Inflammatory macrophage (primary cell): ENCODE results near the gene CCL25.
A peak's percentile ranks its signal among the peaks of the same experiment; 100 is the strongest.
"Not testable (repeated sequence)": the region's sequence is repeated elsewhere in the genome, so short reads cannot be mapped to it uniquely, and the experiment has no call there.

ENCODE experiments used
- DNase-seq, 2 donors: peaks; one replicate each; pipeline ENCODE4 v3.0.0-alpha.2; 2020 to 2022
- total RNA-seq, 18 experiments: gene quantifications; one replicate each; lab custom pipeline; 2026; ENCODE audit warnings: mixed read lengths in 6 of 18, inconsistent platforms in 2 of 18; lab: John Stamatoyannopoulos, UW

The CCL25 gene, protein sequence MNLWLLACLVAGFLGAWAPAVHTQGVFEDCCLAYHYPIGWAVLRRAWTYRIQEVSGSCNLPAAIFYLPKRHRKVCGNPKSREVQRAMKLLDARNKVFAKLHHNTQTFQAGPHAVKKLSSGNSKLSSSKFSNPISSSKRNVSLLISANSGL
- total RNA-seq, result 0 to 0.07 (median 0) reads per million in 18 experiments

DNA sequence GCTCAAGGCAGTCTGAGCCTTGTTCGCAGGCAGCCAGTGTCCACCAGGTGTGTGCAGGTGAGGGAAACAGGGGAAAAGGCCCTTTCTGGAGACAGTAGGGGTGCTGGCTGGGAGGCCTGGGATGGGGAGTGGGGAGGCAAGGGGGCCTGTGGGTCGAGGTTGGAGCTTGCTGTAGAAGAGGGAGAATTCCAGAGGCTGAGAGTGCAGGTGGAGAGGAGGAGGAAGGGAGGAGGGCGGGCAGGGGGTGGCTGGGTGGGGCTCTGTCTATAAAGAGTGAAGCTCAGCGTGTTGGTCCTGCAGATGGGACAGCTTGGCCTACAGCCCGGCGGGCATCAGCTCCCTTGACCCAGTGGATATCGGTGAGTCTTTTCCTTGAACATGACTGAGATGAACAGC lies at the start of gene CCL25:
Gene CCL25 (plus strand): TSS at position 297 of the 396 bp plus-strand sequence. CDS start 290 bp downstream, outside the sequence.
- DNase-seq, result no peak

DNA sequence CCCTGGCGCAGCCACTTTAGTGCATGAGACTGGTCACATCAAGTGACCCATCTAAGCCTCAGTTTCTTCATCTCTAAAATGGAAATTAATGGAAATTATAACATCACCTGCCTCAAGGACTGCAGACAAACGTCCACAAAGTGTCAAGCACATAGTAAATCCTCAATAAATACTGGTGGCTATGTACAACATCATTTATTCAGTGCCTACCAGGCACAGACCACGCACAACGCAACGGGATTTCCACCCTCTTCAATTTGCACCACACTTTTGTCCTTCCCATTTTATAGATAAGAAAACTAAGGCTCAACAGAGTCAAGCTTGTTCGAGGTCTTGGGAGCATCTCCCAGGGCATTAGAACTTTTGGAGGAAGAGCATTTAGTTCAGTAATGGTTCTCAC lies 48.6 kb upstream of the CCL25 start:
- no peak for DNase-seq

DNA sequence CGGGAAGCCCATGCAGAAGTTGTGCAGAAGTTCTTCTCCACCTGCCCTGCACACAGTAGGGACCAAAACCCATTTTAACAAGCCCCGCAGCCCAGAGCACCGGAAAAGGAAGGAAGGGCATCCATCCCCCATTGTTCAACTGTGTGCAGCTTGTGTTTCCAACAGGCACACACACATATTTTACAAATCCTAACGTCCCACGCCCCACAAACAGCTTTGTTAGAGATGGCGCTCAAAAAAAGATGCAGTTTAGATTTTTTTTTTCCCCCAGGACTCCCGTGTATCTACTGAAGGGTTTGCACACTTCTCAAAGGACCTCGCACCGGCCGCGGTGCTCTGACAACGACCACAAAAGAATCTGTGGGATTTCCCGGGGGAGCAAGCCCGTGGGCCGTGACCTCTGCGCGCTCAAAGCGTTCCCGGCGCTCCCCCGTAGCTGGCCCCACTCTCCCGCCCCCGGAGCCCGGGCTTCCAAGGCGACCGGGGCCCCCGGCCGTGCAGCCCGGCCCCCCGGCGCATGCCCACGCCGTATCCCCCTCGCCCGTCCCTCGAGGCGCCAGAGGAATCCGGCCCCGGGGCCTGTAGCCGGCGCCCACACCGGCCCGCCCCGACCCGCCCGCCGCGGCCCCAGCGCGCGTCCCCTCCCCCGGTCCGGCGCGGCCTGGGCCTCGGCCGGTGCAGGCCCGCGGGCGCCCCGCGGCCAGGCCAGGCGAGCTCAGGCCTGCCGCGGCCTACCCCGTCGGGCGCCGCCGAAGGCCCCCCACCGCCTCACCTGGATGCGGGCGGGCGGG lies 47.6 kb upstream of the CCL25 start:
- DNase-seq, result peak in 1 of 2 donors; percentile 28

DNA sequence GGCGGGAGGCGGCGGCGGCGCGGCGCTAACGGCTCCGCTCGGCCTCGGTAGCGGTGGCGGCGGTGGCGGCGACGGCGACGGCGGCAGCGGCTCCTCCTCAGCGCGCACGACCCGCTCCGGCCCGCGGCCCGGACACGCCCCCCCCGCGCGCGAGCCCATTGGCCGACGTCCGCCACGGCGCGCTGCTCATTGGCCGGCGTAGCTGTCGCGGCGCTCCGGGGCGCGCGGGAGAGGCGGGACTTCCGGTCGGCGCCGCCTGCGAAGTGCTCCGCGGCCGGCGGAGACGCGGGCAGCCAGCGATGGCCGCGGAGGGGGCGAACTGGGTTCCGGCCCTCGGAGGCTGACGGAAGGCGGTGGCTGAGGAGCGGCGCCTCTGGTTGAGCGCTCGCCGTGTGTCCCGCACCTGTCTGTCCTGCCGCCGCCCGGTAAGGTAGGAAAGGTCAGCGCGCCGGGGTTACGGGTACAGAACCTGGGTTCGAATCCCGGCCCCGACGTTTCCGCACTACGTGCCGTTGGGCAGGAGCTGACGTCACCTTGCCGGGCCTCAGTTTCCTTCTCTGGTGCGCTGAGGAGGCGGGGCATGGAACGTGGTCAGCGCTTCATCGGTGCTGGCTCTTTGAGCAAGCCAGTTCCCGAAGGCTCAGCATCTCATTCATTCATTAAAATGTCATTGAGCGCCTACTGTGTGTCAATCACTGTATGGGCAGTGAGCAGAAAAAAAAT lies 46.9 kb upstream of the CCL25 start, which contains the start of gene ELAVL1:
Gene ELAVL1 (minus strand): TSS at position 108 of the 723 bp plus-strand sequence. CDS start 13,826 bp downstream, outside the sequence.
- DNase-seq, result peak; percentile 90 to 96

DNA sequence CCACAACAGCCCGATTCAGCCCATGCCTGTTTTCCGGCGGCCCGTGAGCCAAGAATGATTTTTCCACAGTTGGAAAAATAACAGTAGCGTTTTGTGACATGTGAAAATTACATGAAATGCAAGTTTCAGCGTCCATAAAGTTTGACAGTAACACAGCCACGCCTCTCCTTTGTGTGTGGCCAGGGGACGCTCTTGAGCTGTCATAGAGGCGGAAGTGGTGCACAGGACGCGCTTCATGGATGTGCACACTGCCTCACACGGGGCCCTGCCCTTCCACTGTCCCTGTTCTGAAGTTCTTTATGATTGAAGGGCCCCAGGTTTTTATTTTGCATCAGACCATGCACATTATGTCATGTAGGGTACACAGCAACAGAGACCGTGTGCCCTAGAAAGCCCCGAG lies 34.8 kb upstream of the CCL25 start:
- peak; percentile 44 to 70 for DNase-seq

DNA sequence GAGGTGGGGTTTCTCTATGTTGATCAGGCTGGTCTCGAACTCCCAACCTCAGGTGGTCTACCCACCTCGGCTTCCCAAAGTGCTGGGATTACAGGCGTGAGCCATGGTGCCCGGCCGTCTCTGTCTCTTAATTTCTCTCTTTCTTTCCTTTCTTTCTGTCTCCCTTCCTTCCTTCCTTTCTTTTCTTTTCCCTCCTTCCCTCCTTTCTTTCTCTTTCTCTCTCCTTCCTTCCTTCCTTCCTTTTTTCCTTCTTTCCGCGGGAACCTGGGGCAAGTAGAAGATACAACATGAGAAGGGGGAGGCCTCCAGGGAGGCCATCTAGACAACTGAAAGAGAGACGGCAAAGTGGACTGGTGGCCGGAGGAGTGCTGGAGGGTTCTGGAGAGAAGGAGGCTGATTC lies 31.9 kb upstream of the CCL25 start:
- no peak for DNase-seq

DNA sequence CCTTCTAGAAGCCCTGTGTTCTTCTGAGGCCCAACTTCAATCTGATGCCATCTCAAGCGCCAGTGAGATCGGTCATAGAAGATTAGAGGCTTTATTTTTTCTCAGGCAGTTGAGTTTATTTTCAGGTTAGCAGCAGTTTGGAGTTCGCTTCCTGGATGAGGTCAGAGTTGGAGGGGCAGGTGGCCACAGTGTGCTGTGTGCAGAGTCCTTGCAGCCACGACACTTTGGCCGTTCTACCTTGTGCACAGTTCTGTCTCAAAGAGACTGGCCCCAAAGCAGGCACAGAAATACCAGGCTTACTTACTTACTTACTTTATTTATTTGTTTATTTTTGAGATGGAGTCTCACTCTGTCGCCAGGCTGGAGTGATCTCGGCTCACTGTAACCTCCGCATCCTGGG lies 31.2 kb upstream of the CCL25 start:
- DNase-seq, result no peak

DNA sequence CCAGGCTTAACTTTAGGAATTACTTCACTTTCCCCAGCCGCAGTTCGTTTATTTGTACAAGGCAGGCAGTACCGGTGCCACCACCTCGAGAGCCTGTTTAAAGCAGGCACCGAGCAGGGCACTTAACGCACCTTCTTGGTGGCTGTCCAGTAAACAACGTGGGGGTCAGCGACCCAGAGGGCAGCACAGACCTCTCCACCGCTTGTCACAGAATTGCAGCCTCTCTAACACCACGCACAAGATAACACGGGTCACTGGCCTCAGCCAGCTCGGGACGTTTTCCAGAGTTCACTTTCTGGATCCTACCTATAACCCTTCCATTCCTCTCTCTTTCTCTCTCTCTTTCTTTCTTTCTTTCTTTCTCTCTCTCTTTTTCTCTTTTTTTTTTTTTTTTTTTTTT lies 30.3 kb upstream of the CCL25 start:
- DNase-seq, result no peak

DNA sequence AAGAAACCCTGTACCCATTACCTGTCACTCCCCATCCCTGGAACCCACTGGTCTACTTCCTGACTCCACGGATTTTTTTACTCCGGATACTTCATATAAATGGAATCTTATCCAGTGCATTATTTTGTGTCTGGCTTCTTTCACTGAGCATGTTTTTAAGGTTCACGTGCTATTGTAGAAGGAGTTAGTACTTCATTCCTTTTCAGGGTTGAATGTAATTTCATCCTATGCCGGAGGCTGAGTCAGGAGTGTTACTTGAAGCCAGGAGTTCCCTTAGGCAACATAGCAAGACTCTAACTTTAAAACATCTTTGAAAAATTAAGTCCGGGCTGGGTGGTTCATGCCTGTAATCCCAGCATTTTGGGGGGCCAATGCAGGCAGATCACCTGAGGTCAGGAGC lies 29.2 kb upstream of the CCL25 start:
- no peak for DNase-seq

DNA sequence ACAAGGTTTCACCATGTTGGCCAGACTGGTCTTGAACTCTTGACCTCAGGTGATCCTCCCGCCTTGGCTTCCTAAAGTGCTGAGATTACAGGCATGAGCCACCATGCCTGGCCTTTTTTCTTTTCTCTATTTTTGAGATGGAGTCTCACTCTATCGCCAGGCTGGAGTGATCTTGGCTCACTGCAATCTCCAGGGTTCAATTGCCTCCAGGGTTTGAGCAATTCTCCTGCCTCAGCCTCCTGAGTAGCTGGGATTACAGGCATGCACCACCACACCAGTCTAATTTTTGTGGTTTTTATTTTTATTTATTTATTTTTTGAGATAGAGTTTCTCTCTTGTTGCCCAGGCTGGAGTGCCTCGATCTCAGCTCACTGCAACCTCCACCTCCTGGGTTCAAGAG lies 28.3 kb upstream of the CCL25 start:
- not testable (repeated sequence) for DNase-seq

DNA sequence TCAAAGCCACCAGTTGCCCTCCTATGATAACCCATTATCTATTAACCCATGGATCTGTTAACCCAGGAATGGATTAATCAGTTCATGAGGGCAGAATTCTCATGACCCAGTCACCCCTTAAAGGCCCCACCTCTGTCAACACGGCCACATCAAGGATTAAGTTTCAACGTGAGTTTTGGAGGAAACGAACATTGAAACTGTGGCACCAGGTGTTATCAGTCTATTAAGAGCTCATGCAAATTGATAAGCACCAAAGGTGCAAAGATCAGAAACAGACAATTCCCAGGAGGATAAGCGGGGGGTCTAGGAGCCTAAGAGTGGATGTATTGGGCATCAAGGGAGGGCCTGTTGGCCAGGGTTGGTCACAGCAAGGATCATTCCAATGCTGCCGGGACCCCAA lies 27.2 kb upstream of the CCL25 start:
- no peak for DNase-seq

DNA sequence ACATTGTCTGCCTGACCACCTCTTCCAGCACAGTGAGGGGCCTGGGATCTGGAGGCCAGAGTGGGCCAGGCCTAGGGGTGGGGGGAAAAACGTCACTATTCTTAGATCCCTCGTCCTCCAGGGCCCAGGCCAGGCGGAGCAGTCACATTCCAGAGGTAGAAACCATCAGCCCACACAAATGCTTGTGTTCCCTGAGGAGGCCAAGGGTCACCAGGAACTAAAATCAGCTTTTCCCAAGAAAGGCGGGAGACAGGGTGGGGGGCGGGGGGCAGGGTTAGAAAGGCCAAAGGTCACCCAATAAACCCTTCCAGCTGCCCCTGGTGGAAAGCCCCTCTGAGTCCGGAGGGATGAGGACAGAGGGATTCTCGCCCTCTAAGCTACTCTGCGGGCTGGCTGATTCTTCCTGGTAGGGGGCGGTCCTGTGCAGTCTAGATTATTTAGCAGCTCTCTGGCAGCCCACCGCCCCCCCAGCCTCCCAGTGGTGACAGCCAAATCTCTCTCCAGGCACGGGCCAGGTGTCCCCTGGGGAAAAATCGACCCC lies 23.5 kb upstream of the CCL25 start:
- no peak for DNase-seq

DNA sequence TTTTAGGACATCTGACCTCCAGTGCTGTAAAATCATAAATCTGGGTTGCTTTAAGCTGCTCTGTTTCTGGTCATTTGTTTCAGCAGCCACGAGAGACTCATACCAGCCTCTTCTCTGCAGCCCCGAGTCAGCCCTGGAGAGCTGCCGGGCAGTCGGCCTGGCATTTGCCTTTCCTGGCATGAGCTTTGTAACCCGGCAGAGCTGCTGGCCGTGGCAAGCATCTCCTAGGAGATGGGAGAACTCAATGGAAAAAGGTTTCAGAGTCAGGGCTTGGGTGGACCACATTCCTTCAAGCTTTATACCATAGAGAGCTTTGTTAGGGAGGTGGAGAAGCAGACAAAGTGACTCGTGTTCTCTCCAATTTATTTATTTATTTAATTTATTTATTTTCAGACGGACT lies 21.6 kb upstream of the CCL25 start:
- no peak for DNase-seq

DNA sequence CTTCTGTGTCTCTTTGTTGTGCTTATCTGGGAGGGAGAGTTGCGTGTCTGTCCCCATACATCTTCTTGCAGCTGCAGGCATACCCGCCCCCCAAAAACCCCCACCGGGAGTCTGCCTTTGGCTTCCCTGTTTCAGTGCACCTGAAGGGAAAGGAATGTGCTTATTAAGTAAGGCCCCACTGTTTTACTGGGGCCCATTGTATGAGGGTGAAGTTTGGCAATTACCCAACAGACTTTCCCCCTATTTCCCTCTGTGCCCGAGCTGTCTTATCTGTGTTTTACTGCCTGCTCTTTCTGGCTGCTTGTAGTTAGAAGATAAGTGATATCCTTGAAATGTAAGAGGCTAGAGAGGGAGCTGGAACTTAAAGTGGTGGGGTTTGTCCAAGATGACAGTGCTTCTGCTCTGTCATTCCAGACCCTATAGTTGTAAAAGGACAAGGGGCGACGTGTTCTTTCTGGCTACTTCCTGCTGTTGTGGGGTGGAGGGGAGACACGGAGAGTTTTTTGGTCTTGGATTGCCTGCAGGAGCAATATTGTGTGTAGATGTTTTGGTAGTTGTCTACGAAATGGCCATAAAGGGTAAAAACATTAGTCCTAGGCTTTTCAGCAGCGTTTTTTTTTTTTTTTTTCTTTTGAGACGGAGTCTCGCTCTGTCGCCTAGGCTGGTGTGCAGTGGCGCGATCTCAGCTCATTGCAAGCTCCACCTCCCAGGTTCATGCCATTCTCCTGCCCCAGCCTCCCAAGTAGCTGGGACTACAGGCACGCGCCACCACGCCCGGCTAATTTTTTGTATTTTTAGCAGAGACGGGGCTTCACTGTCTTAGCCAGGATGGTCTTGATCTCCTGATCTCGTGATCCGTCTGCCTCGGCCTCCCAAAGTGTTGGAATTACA lies 19.0 kb upstream of the CCL25 start:
- DNase-seq, result not testable (repeated sequence)

DNA sequence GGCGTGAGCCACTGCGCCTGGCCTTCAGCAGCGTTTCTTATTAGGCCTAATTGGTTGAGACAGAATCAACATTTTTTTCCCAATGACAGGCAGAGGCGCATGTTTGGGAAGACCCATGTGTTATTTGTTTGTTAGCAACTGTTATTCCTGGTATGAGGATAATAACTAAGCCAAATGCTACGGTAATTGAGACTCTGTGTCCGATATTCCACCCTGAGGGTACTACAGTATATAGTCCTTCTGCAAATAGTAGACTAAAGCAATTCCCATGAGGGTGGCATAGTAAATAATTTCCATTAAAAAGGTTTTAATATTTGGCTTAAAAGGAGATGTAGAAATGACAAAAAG lies 18.4 kb upstream of the CCL25 start:
- DNase-seq, result no peak

DNA sequence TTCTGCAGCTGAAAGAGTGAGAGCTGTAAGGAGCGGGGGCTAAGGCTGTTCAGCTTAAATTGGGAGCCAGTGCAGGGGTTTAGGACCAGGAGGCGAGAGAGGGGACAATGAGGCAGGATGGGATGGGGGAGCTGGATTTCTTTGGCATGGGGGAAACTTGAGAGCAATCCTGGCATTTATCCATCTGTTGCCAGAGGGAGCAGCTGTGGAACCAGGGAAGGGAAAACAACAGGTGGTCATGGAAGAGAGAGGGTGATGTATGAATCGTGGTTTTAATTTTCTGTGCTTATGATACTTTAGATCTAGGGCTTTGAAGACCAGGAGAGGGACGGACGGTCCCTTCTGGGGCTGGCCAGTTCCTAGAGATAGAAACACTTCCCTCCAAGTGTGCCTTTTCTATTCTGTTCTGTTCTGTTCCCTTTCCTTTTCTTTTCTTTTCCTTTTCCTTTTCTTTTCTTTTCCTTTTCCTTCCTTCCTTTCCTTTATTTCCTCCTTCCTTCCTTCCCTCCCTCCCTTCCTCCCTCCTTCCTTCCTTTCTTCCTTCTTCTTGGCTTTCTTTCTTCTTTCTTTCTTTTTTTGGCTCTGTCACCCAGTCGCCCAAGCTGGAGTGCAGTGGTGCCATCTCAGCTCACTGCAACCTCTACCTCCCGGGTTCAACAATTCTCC lies 16.0 kb upstream of the CCL25 start:
- DNase-seq, result no peak

DNA sequence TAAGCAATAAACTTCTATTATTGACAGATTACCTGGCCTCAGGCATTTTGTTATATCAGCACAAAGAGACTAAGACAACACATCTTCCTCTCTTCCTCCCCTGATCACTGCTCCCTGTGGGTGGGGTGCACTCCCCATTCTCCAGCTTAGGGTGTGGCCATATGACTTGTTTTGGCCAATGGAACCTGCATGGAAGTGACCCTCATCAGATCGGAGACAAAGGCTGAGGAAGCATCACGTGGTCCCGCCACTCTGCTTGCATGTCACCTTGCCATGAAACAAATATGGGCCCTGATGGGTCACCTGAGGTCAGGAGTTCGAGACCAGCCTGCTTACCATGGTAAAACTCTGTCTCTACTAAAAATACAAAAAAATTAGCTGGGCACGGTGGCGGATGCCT lies 13.7 kb upstream of the CCL25 start:
- no peak for DNase-seq

DNA sequence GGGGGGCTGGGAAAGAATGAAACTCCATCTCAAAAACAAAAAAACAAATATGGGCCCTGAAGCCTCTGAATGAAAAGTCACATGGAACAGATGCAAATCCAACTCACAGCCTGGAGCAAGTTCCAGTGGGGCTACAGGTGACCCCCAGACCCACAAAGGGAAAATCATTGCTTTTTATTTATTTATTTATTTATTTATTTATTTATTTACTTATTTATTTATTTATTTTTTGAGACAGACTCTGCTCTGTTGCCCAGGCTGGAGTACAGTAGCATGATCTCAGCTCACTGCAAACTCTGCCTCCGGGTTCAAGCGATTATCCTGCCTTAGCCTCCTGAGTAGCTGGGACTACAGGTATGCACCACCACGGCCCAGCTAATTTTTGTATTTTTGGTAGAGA lies 13.3 kb upstream of the CCL25 start:
- DNase-seq, result no peak

DNA sequence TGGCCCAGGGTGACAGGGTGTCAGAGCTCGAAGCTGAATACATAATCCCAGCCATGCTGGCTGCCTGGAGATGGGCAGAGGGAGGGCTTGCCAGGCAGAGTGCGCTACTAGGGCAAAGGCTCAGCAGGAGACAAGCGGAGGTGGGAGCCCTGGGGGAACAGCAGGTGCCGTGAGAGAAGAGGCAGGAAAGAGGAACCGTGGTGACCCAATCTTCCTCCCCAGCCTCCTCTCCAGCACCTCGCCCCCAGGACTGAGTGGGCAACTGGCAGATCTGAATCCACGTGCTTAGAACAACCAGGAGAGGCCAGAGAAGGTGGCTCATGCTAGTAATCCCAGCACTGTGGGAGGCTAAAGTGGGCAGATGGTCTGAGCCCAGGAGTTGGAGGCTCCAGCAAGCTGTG lies 11.0 kb upstream of the CCL25 start:
- DNase-seq, result peak; percentile 48 to 79

DNA sequence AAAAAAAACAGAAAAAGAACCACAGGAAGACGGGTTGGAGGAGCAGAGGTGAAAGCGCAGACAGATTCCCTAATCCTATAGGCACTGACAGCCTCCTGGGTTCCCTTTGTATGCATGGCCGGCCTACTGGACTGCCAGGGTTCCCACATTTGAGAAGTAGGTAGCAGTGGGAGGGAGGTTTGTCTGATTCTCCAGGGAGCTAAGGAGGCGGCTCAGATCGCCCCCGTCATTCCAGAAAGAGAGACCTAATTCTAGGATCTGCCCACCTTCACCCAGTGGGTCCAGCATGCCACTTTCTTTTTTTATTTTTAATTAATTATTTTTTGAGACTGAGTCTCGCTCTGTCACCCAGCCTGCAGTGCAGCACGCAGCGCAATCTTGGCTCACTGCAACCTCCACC lies 9.7 kb upstream of the CCL25 start:
- no peak for DNase-seq

DNA sequence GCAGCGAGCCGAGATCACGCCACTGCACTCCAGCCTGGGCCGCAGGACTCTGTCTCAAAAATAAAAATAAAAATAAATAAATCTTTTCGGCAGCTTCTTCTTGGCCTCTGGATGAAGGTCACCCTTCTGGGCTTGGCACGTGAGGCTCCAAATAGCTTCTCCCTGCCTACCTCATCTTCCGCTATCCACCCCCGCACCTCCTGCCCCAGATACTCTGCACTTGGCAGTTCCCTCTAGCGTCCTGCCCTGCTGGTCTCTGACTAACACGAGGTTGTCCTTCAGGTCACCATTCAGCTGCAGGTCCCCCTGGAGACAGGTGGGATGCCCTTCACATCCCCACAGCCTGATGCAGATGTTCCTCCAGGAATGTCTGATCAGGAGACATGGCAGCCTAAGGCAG lies 8.5 kb upstream of the CCL25 start:
- DNase-seq, result peak; percentile 15 to 65
